HEK293 (cell line): Measurements from ENCODE around the gene KY.

ENCODE experiments used
- CTCF ChIP-seq: fragments of 450-650 bp; formaldehyde crosslinking; IDR thresholded peaks from 2 replicates; pipeline ENCODE4 v1.5.1; 2016; ENCODE audit warnings: missing biosample characterization, missing genetic modification characterization
- ZBTB11 ChIP-seq: fragments of 450-650 bp; formaldehyde crosslinking; conservative IDR thresholded peaks from 2 replicates; pipeline ENCODE4 v1.5.1; 2016; ENCODE audit warnings: low read depth, missing biosample characterization, missing genetic modification characterization

- no peak for TF ChIP-seq CTCF
- TF ChIP-seq ZBTB11 (tag by site-specific recombination): no peak
Observed at GRCh38 chr3:134579141-134579665, 71.6 kb downstream of the KY start.
